Mucosa of stomach (tissue), 1 donor: ENCODE data around the gene LARGE1.
"Not testable (repeated sequence)": the region's sequence is repeated elsewhere in the genome, so short reads cannot be mapped to it uniquely, and the experiment has no call there.

Experiments
- H3K27me3 ChIP-seq: one replicate; pipeline ENCODE4 v1.7.0; 2013; ENCODE audit warnings: mild to moderate bottlenecking, low read length; ENCODE audit not compliant: control insufficient read depth, insufficient read depth
- H3K36me3 ChIP-seq: one replicate; pipeline ENCODE4 v1.7.0; 2013; ENCODE audit warnings: low read length; ENCODE audit not compliant: control insufficient read depth, insufficient read depth
- H3K4me1 ChIP-seq: one replicate; pipeline ENCODE4 v1.7.0; 2013; ENCODE audit warnings: mild to moderate bottlenecking, low read length; ENCODE audit not compliant: control insufficient read depth, insufficient read depth
- H3K4me3 ChIP-seq: one replicate; pipeline ENCODE4 v1.7.0; 2013; ENCODE audit warnings: low read length
- H3K9ac ChIP-seq: one replicate; pipeline ENCODE4 v1.7.0; 2013; ENCODE audit warnings: mild to moderate bottlenecking, low read length, moderate library complexity
- H3K9me3 ChIP-seq: one replicate; pipeline ENCODE4 v1.7.0; 2013; ENCODE audit warnings: mild to moderate bottlenecking, low read length, moderate library complexity; ENCODE audit not compliant: control insufficient read depth
- donor health status: Pancreatic carcinoma.

The LARGE1 gene

GRCh38 chr22:33380789-33381530 lies 539.3 kb downstream of the LARGE1 start:
- no peaks in the 10 kb centered on the region for H3K27me3 ChIP-seq
- no peaks in the 10 kb centered on the region for H3K9me3 ChIP-seq
- no peak overlapping the region for H3K9ac ChIP-seq
- H3K36me3 ChIP-seq: no peaks in the 10 kb centered on the region
- no peak overlapping the region for H3K4me3 ChIP-seq
- peaks cover 6% of the 10 kb centered on the region for H3K4me1 ChIP-seq

- no peaks in the 10 kb centered on the region for H3K9me3 ChIP-seq
- H3K4me1 ChIP-seq: peaks cover 6% of the 10 kb centered on the region
- H3K9ac ChIP-seq: no peak overlapping the region
- H3K4me3 ChIP-seq: no peak overlapping the region
- no peaks in the 10 kb centered on the region for H3K27me3 ChIP-seq
- H3K36me3 ChIP-seq: no peaks in the 10 kb centered on the region
Observed at GRCh38 chr22:33379836-33380235, 540.4 kb downstream of the LARGE1 start.

- Histone ChIP-seq H3K4me1 (no peaks in the 10 kb centered on the region), H3K27me3 (no peaks in the 10 kb centered on the region), H3K4me3 (no peak overlapping the region), H3K9ac (no peak overlapping the region), H3K9me3 (no peaks in the 10 kb centered on the region), H3K36me3 (no peaks in the 10 kb centered on the region)
Observed at GRCh38 chr22:33372875-33373274, 547.4 kb downstream of the LARGE1 start.

- not testable (repeated sequence) for H3K36me3 ChIP-seq, H3K4me1 ChIP-seq, H3K27me3 ChIP-seq, H3K9me3 ChIP-seq, H3K4me3 ChIP-seq, H3K9ac ChIP-seq
Observed at GRCh38 chr22:33363256-33363655, 557.0 kb downstream of the LARGE1 start.

- H3K36me3 ChIP-seq: no peaks in the 10 kb centered on the region
- H3K9ac ChIP-seq: no peak overlapping the region
Observed at GRCh38 chr22:33362702-33363101, 557.6 kb downstream of the LARGE1 start.

GRCh38 chr22:33361581-33361980 lies 558.7 kb downstream of the LARGE1 start:
- H3K9me3 ChIP-seq: no peaks in the 10 kb centered on the region
- H3K27me3 ChIP-seq: no peaks in the 10 kb centered on the region
- no peaks in the 10 kb centered on the region for H3K4me1 ChIP-seq
- H3K9ac ChIP-seq: no peak overlapping the region
- H3K4me3 ChIP-seq: no peak overlapping the region
- no peaks in the 10 kb centered on the region for H3K36me3 ChIP-seq

More at GRCh38 chr22:33362702-33363101, 557.6 kb downstream of the LARGE1 start:
- Histone ChIP-seq H3K4me1 (no peaks in the 10 kb centered on the region), H3K9me3 (no peaks in the 10 kb centered on the region), H3K27me3 (no peaks in the 10 kb centered on the region), H3K4me3 (no peak overlapping the region)

- Histone ChIP-seq H3K9ac (no peak overlapping the region), H3K27me3 (no peaks in the 10 kb centered on the region), H3K4me1 (no peaks in the 10 kb centered on the region), H3K9me3 (no peaks in the 10 kb centered on the region), H3K36me3 (no peaks in the 10 kb centered on the region), H3K4me3 (no peak overlapping the region)
Observed at GRCh38 chr22:33357981-33358399, 562.3 kb downstream of the LARGE1 start.

- Histone ChIP-seq H3K4me3 (no peak overlapping the region), H3K36me3 (no peaks in the 10 kb centered on the region), H3K9ac (no peak overlapping the region), H3K9me3 (no peaks in the 10 kb centered on the region), H3K4me1 (no peaks in the 10 kb centered on the region), H3K27me3 (no peaks in the 10 kb centered on the region)
Observed at GRCh38 chr22:33354928-33355327, 565.3 kb downstream of the LARGE1 start.

GRCh38 chr22:33353502-33353901 lies 566.8 kb downstream of the LARGE1 start:
- H3K27me3 ChIP-seq: no peaks in the 10 kb centered on the region
- H3K36me3 ChIP-seq: no peaks in the 10 kb centered on the region
- H3K4me3 ChIP-seq: no peak overlapping the region
- H3K4me1 ChIP-seq: no peaks in the 10 kb centered on the region
- no peaks in the 10 kb centered on the region for H3K9me3 ChIP-seq
- no peak overlapping the region for H3K9ac ChIP-seq

GRCh38 chr22:33352768-33353167 lies 567.5 kb downstream of the LARGE1 start:
- no peak overlapping the region for H3K9ac ChIP-seq
- H3K4me1 ChIP-seq: no peaks in the 10 kb centered on the region
- H3K27me3 ChIP-seq: no peaks in the 10 kb centered on the region
- H3K4me3 ChIP-seq: no peak overlapping the region
- H3K9me3 ChIP-seq: no peaks in the 10 kb centered on the region
- no peaks in the 10 kb centered on the region for H3K36me3 ChIP-seq

- H3K9ac ChIP-seq: no peak overlapping the region
- no peaks in the 10 kb centered on the region for H3K27me3 ChIP-seq
Observed at GRCh38 chr22:33350961-33351360, 569.3 kb downstream of the LARGE1 start.

GRCh38 chr22:33350491-33350890 lies 569.8 kb downstream of the LARGE1 start:
- H3K27me3 ChIP-seq: no peaks in the 10 kb centered on the region
- no peaks in the 10 kb centered on the region for H3K36me3 ChIP-seq
- H3K9ac ChIP-seq: no peak overlapping the region
- no peaks in the 10 kb centered on the region for H3K9me3 ChIP-seq
- H3K4me3 ChIP-seq: no peak overlapping the region
- H3K4me1 ChIP-seq: no peaks in the 10 kb centered on the region

More at GRCh38 chr22:33350961-33351360, 569.3 kb downstream of the LARGE1 start:
- H3K4me1 ChIP-seq: no peaks in the 10 kb centered on the region
- H3K4me3 ChIP-seq: no peak overlapping the region
- H3K9me3 ChIP-seq: no peaks in the 10 kb centered on the region
- H3K36me3 ChIP-seq: no peaks in the 10 kb centered on the region

GRCh38 chr22:33347002-33347401 lies 573.3 kb downstream of the LARGE1 start:
- Histone ChIP-seq H3K9me3 (no peaks in the 10 kb centered on the region), H3K4me3 (no peak overlapping the region), H3K4me1 (no peaks in the 10 kb centered on the region), H3K36me3 (no peaks in the 10 kb centered on the region), H3K27me3 (no peaks in the 10 kb centered on the region), H3K9ac (no peak overlapping the region)
